ENCODE data around the gene TRAF3. TPM values are rescaled to one million over a fixed set of nuclear protein-coding genes. Genes with fewer than 3 reads are reported as not detected.
"Not testable (repeated sequence)": the region's sequence is repeated elsewhere in the genome, so short reads cannot be mapped to it uniquely, and the experiment has no call there.

TRAF3 gene
- total RNA-seq, 1 donor from 2014 or later, result 14.0 TPM

DNA sequence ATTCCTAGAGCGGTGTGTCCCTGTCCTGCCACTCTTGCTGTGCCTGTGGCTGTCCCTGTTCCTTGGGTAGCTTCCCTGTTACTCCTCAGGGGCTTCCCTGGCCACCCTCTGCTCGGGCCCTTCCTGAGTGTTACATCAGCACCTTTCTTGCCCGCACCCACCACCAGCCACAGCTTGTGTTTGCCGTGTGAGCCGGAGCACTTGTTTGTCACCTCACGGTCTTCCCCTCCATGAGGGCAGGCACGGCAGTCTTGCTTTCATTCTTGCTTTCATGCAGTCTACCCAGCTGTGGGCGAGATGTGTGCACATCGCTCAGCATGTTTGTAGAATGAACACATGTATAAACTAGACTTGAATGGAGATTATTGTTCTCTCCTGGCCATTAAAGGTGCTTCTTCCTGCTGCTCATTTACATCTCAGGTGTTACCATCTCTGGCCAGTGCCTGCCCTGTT, 42.0 kb downstream of the TRAF3 start:
- H3K36me3 ChIP-seq, result no peaks in the 10 kb centered on the region
- H3K4me3 ChIP-seq, result peak overlapping the region in 1 of 2 donors; percentile 3
- no peak for DNase-seq (ENCODE audit: extremely low spot score in 2 of 2)
- H3K9me3 ChIP-seq, result no peaks in the 10 kb centered on the region
- TF ChIP-seq, protein P1, sequence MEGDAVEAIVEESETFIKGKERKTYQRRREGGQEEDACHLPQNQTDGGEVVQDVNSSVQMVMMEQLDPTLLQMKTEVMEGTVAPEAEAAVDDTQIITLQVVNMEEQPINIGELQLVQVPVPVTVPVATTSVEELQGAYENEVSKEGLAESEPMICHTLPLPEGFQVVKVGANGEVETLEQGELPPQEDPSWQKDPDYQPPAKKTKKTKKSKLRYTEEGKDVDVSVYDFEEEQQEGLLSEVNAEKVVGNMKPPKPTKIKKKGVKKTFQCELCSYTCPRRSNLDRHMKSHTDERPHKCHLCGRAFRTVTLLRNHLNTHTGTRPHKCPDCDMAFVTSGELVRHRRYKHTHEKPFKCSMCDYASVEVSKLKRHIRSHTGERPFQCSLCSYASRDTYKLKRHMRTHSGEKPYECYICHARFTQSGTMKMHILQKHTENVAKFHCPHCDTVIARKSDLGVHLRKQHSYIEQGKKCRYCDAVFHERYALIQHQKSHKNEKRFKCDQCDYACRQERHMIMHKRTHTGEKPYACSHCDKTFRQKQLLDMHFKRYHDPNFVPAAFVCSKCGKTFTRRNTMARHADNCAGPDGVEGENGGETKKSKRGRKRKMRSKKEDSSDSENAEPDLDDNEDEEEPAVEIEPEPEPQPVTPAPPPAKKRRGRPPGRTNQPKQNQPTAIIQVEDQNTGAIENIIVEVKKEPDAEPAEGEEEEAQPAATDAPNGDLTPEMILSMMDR (IDR thresholded peaks at IDR 0.05), result no peak
- TF ChIP-seq POLR2A (IDR thresholded peaks at IDR 0.05), result no peak
- H3K27me3 ChIP-seq, result no peaks in the 10 kb centered on the region
- H3K4me1 ChIP-seq, result peaks cover 13% of the 10 kb centered on the region
- no peak overlapping the region for H3K27ac ChIP-seq
- intact Hi-C loops (cut with DNase I), result no loop called here

DNA sequence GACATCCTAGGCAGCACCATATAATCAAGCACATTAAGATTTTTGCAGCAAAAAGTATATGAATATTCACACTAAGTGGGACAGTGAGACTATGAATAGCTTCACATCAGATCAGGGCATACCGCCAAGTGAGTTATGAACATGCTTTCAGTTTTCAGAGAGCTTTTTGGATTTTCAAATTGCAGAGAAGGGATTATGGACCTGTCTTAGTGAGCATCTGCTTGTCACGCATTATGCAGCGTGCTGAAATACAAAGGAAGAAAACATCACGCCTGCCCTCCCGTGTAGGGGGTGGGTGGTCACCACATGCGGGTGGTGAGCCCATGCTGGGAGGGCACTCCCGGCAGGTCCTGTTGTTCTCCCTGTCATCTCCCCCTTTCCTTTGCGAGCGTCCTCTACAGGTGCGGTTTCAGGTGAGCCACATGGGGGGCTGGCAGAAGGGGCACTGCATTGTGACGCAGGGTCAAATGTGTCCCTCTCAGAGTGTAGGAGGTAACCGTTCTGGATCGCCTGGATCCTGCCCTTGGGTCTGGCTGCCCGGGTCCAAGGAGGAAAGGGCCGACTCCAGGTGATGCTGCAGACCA, 42.6 kb downstream of the TRAF3 start:
- Histone ChIP-seq H3K9me3 (no peaks in the 10 kb centered on the region), H3K27me3 (no peaks in the 10 kb centered on the region), H3K4me1 (peaks cover 20% of the 10 kb centered on the region), H3K36me3 (no peaks in the 10 kb centered on the region), H3K4me3 (no peak overlapping the region), H3K27ac (no peak overlapping the region)
- TF ChIP-seq, protein P1 (IDR thresholded peaks at IDR 0.05), result no peak
- TF ChIP-seq POLR2AphosphoS5 (IDR thresholded peaks at IDR 0.05; ENCODE audit: insufficient read depth in 1 of 2, low read depth in 1 of 2), result no peak
- no peak for TF ChIP-seq POLR2A (IDR thresholded peaks at IDR 0.05)
- intact Hi-C loops (cut with DNase I), result no loop called here
- DNase-seq (ENCODE audit: extremely low spot score in 2 of 2), result no peak

DNA sequence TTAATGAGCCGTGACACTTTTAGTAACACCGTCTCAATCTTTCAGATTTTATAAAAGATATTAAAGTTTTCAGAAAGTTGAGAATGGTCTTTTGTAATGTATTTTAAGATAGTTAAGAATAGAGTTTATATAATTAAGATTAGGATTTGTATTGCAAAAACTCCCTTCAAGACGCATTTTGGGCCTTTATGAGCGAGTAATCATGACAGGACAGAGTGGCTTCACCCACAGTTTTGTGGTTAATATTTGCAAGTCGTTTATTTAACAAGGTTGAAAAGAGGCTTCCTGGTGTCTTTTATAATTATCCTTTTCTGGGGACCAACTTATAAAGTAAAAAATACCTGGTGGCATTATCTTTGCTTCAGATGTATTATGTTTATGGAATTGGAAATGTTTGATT, 44.0 kb downstream of the TRAF3 start:
- intact Hi-C loops (cut with DNase I), result no loop called here
- no peak for DNase-seq (ENCODE audit: extremely low spot score in 2 of 2)
- Histone ChIP-seq H3K4me1 (peaks cover 27% of the 10 kb centered on the region), H3K36me3 (no peaks in the 10 kb centered on the region), H3K27ac (no peak overlapping the region), H3K9me3 (no peaks in the 10 kb centered on the region), H3K4me3 (no peak overlapping the region), H3K27me3 (no peaks in the 10 kb centered on the region)
- TF ChIP-seq POLR2AphosphoS5 (IDR thresholded peaks at IDR 0.05; ENCODE audit: insufficient read depth in 1 of 2, low read depth in 1 of 2), result no peak
- TF ChIP-seq POLR2A (IDR thresholded peaks at IDR 0.05), result no peak
- TF ChIP-seq, protein P1 (IDR thresholded peaks at IDR 0.05), result no peak

DNA sequence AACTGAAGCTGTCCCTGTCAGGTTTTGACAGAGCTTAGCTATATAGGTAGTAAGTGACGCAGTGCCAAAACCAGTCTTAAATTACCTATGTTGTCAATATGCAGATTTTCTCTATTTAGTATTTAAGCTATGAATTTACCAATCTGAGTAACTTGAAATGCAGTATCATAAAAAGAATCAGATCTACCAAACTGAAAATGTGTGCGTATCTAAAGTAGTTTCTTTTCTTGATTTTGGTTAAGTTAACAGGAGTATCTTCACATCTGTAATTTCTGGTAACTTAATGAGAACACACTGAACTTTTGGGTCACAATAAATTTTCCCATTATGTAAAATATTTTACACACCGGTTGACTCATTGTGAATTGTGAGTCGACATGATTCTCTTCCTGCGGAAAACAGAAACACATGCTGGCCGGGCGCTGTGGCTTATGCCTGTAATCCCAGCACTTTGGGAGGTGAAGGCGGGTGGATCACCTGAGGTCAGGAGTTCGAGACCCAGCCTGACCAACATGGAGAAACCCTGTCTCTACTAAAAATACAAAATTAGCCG, 45.1 kb downstream of the TRAF3 start:
- intact Hi-C loops (cut with DNase I), result no loop called here
- Histone ChIP-seq H3K27me3 (no peaks in the 10 kb centered on the region), H3K9me3 (no peaks in the 10 kb centered on the region), H3K4me3 (no peak overlapping the region), H3K27ac (no peak overlapping the region), H3K36me3 (no peaks in the 10 kb centered on the region), H3K4me1 (peaks cover 27% of the 10 kb centered on the region)
- no peak for TF ChIP-seq POLR2AphosphoS5 (IDR thresholded peaks at IDR 0.05; ENCODE audit: insufficient read depth in 1 of 2, low read depth in 1 of 2)
- TF ChIP-seq, protein P1 (IDR thresholded peaks at IDR 0.05), result no peak
- no peak for TF ChIP-seq POLR2A (IDR thresholded peaks at IDR 0.05)
- DNase-seq (ENCODE audit: extremely low spot score in 2 of 2), result no peak

DNA sequence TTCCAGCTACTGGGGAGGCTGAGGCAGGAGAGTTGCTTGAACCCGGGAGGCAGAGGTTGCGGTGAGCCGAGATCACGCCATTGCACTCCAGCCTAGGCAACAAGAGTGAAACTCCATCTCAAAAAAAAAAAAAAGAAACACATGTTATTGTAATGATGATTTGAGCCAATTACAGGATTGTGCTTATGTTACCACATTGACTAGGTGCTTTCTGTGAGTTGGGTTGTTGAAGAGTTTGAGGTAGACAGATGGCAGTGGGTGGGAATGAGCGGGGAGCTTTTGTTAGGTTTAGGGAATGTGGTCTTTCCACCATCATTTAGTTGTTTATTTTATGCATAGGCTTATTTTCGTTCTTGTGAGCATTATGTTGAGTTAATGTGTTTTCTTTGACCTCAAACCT, 45.6 kb downstream of the TRAF3 start:
- H3K4me1 ChIP-seq, result peaks cover 27% of the 10 kb centered on the region
- H3K36me3 ChIP-seq; H3K27ac ChIP-seq; H3K4me3 ChIP-seq; intact Hi-C loops (cut with DNase I); H3K9me3 ChIP-seq; H3K27me3 ChIP-seq; DNase-seq (ENCODE audit: extremely low spot score in 2 of 2): not testable (repeated sequence)
